Skin of body (tissue), 2 donors: ENCODE measurements around the gene ZNF394. TPM values are rescaled to one million over a fixed set of nuclear protein-coding genes. Genes with fewer than 3 reads are reported as not detected.

Experiments used
- DNase-seq: peaks from one replicate; lab custom pipeline; 2025; lab: John Stamatoyannopoulos, UW
- total RNA-seq: library from RNA; depleted of rRNA; stranded (reverse); fragments of >200 nt; gene quantifications from one replicate; pipeline ENCODE4 v1.2.3, GENCODE V29; 2014

Gene ZNF394
- total RNA-seq, 1 donor from 2014 or later, result 31.8 TPM

- DNase-seq, result no peak
These were observed 6.3 kb downstream of the ZNF394 start for GRCh38 chr7:99493823-99494222.

GRCh38 chr7:99490878-99491277, 9.2 kb downstream of the ZNF394 start:
- no peak for DNase-seq

- no peak for DNase-seq
These were observed 10.8 kb downstream of the ZNF394 start for GRCh38 chr7:99489235-99489634.

- DNase-seq, result no peak
These were observed 15.0 kb downstream of the ZNF394 start for GRCh38 chr7:99485094-99485493.

GRCh38 chr7:99478464-99479440, 21.3 kb downstream of the ZNF394 start:
- no peak for DNase-seq

- no peak for DNase-seq
These were observed 24.0 kb downstream of the ZNF394 start for GRCh38 chr7:99476107-99476506.

- DNase-seq, result peak; percentile 33
These were observed 26.8 kb downstream of the ZNF394 start for GRCh38 chr7:99473315-99473596.

- peak; percentile 92 for DNase-seq
These were observed 27.3 kb downstream of the ZNF394 start, which contains the start of gene ZNF789 for GRCh38 chr7:99472561-99473314. Gene ZNF789, plus strand, starts transcription at chr7:99472890. Its CDS starts 3,567 bp downstream, at chr7:99476457.

GRCh38 chr7:99469381-99470065, 30.6 kb downstream of the ZNF394 start:
- no peak for DNase-seq

- DNase-seq, result no peak
These were observed 31.7 kb downstream of the ZNF394 start for GRCh38 chr7:99468336-99468918.

GRCh38 chr7:99465421-99465768, 34.7 kb downstream of the ZNF394 start:
- no peak for DNase-seq

GRCh38 chr7:99461221-99461620, 38.9 kb downstream of the ZNF394 start:
- no peak for DNase-seq

GRCh38 chr7:99460651-99461050, 39.4 kb downstream of the ZNF394 start:
- DNase-seq, result no peak

GRCh38 chr7:99459087-99459486, 41.0 kb downstream of the ZNF394 start:
- DNase-seq, result no peak

GRCh38 chr7:99457650-99458493, 42.2 kb downstream of the ZNF394 start:
- DNase-seq, result no peak

GRCh38 chr7:99457050-99457649, 42.9 kb downstream of the ZNF394 start:
- no peak for DNase-seq

- no peak for DNase-seq
These were observed 43.8 kb downstream of the ZNF394 start for GRCh38 chr7:99456288-99456687.

GRCh38 chr7:99455874-99456273, 44.2 kb downstream of the ZNF394 start:
- no peak for DNase-seq

- no peak for DNase-seq
These were observed 47.0 kb downstream of the ZNF394 start for GRCh38 chr7:99453105-99453504.

GRCh38 chr7:99452541-99452940, 47.5 kb downstream of the ZNF394 start:
- DNase-seq, result no peak
